Endothelial cell of umbilical vein (primary cell): ENCODE results near the gene PLXDC1.

Experiments used
- EZH2 ChIP-seq: IDR thresholded peaks from 2 replicates; pipeline ENCODE4 v1.6.1; 2012; ENCODE audit warnings: borderline replicate concordance, low read depth, mild to moderate bottlenecking, moderate library complexity, low read length, inconsistent platforms; ENCODE audit not compliant: severe bottlenecking
- JUN ChIP-seq: IDR thresholded peaks from 2 replicates; pipeline ENCODE4 v1.6.1; 2011; ENCODE audit warnings: borderline replicate concordance, low read depth; ENCODE audit not compliant: insufficient read length, insufficient read depth
- MYC ChIP-seq: IDR thresholded peaks from one replicate; pipeline ENCODE4 v1.6.1; 2011; ENCODE audit warnings: mild to moderate bottlenecking, low read depth, low read length
- POLR2A ChIP-seq: IDR thresholded peaks from 2 replicates; pipeline ENCODE4 v1.6.1; 2012; ENCODE audit warnings: low read depth, mild to moderate bottlenecking, control low read depth, low read length
- POLR2AphosphoS5 ChIP-seq: IDR thresholded peaks from 2 replicates; pipeline ENCODE4 v1.6.1; 2012; ENCODE audit warnings: low read depth, mild to moderate bottlenecking, control low read depth, low read length, moderate library complexity; ENCODE audit not compliant: insufficient read depth
- TF ChIP-seq, protein P1 (sequence below), 2 donors: IDR thresholded peaks; 1 replicate in 1 of 2; 2 replicates in 1 of 2; pipeline ENCODE4 v1.5.1; 2011; ENCODE audit warnings: low read length in 2 of 2, mild to moderate bottlenecking in 2 of 2, moderate library complexity in 2 of 2, control low read depth in 1 of 2, inconsistent platforms in 1 of 2, low read depth in 1 of 2; ENCODE audit not compliant: insufficient read depth in 1 of 2; ENCODE audit errors: extremely low read depth in 1 of 2
- TF ChIP-seq, protein P2 (sequence below): IDR thresholded peaks from 2 replicates; pipeline ENCODE4 v1.6.1; 2011; ENCODE audit not compliant: insufficient read depth, insufficient read length

DNA sequence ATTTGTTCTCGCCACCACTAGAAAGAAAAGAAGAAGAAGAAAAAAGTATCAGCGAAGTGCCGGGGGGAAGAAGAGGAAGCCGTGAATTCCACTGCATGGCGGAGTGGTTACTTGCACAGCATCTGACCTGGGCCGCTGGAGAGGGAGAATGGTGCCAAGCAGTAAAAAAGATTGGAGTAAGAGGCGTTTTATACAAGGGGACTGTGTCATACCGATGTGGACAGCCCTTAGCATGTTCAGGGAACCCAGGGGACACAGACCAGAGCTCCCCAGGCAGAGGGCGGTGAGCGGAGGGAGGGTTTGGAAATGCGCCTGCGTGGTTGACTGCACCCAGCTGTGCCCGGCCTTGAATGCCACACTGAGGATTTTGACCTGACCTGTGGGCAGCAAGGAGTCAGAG is 52.8 kb downstream of the PLXDC1 start:
- TF ChIP-seq, protein P1, sequence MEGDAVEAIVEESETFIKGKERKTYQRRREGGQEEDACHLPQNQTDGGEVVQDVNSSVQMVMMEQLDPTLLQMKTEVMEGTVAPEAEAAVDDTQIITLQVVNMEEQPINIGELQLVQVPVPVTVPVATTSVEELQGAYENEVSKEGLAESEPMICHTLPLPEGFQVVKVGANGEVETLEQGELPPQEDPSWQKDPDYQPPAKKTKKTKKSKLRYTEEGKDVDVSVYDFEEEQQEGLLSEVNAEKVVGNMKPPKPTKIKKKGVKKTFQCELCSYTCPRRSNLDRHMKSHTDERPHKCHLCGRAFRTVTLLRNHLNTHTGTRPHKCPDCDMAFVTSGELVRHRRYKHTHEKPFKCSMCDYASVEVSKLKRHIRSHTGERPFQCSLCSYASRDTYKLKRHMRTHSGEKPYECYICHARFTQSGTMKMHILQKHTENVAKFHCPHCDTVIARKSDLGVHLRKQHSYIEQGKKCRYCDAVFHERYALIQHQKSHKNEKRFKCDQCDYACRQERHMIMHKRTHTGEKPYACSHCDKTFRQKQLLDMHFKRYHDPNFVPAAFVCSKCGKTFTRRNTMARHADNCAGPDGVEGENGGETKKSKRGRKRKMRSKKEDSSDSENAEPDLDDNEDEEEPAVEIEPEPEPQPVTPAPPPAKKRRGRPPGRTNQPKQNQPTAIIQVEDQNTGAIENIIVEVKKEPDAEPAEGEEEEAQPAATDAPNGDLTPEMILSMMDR (IDR thresholded peaks at IDR 0.05; ENCODE audit: extremely low read depth in 1 of 2, insufficient read depth in 1 of 2, low read depth in 1 of 2, low read length in 2 of 2): no peak
- TF ChIP-seq POLR2A: no peak
- no peak for TF ChIP-seq EZH2
- no peak for TF ChIP-seq POLR2AphosphoS5
- TF ChIP-seq JUN: no peak
- TF ChIP-seq, protein P2, sequence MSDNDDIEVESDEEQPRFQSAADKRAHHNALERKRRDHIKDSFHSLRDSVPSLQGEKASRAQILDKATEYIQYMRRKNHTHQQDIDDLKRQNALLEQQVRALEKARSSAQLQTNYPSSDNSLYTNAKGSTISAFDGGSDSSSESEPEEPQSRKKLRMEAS: no peak
- TF ChIP-seq MYC: no peak
